SK-N-SH (cell line): ENCODE results near the gene TMEM26. TPM values are rescaled to one million over a fixed set of nuclear protein-coding genes. Genes with fewer than 3 reads are reported as not detected.

Source experiments
- CTCF ChIA-PET: fragments of 300-600, 350-600 bp; formaldehyde crosslinking; extraction: SDS; loops from one replicate; lab custom pipeline; 2021; lab: Yijun Ruan, JAX
- POLR2A ChIA-PET: fragments of 350-600 bp; sonication (Branson Sonifier 250); formaldehyde crosslinking; extraction: SDS; loops from one replicate; lab custom pipeline; 2020; ENCODE audit warnings: antibody characterized with exemption, inconsistent platforms; lab: Yijun Ruan, JAX
- DNase-seq: peaks from one replicate; pipeline ENCODE4 v3.0.0; 2012
- H2AFZ ChIP-seq: fragments of 200-600 bp; sonication (generic); 2 replicates; pipeline ENCODE4 v1.8.1; 2016; ENCODE audit warnings: antibody characterized with exemption, mild to moderate bottlenecking, low read depth
- H3F3A ChIP-seq: fragments of 200-600 bp; sonication (generic); replicated peaks from 2 replicates; pipeline ENCODE3; 2016; ENCODE audit warnings: antibody characterized with exemption, mild to moderate bottlenecking; ENCODE audit not compliant: insufficient read depth
- H3K27ac ChIP-seq, 2 experiments: fragments of 200-500 bp in 1 of 2; fragments of 200-600 bp in 1 of 2; sonication (Bioruptor generic) in 1 of 2; sonication (generic), shearing (Covaris generic) in 1 of 2; 2 replicates each; pipeline versions ENCODE4 v1.5.1 to v1.6.1; 2014 to 2016; ENCODE audit warnings: low read depth in 2 of 2, inconsistent platforms in 1 of 2, low read length in 1 of 2, mild to moderate bottlenecking in 1 of 2, mixed read lengths in 1 of 2
- H3K27me3 ChIP-seq: fragments of 200-600 bp; sonication (generic), shearing (Covaris generic); 2 replicates; pipeline ENCODE4 v1.6.1; 2016; ENCODE audit warnings: mixed run types; ENCODE audit not compliant: insufficient read depth
- H3K36me3 ChIP-seq, 2 experiments: fragments of 200-500 bp in 1 of 2; fragments of 200-600 bp in 1 of 2; sonication (Bioruptor generic) in 1 of 2; sonication (generic) in 1 of 2; replicated peaks in 1 of 2; 2 replicates each; pipeline versions ENCODE3 to v1.5.1; 2014 to 2016; ENCODE audit warnings: low read length in 1 of 2, mild to moderate bottlenecking in 1 of 2; ENCODE audit not compliant: insufficient read depth in 2 of 2, control insufficient read depth in 1 of 2
- H3K4me1 ChIP-seq, 2 experiments: fragments of 200-500 bp in 1 of 2; fragments of 200-600 bp in 1 of 2; sonication (Bioruptor generic) in 1 of 2; sonication (generic), shearing (Covaris generic) in 1 of 2; 2 replicates each; pipeline versions ENCODE4 v1.5.1 to v1.6.1; 2014 to 2016; ENCODE audit warnings: low read depth in 1 of 2, low read length in 1 of 2, mixed run types in 1 of 2; ENCODE audit not compliant: insufficient read depth in 2 of 2, control insufficient read depth in 1 of 2
- H3K4me2 ChIP-seq: fragments of 200-600 bp; sonication (generic), shearing (Covaris generic); 2 replicates; pipeline ENCODE4 v1.6.1; 2017; ENCODE audit warnings: mixed run types
- H3K4me3 ChIP-seq, 2 experiments: fragments of 200-500 bp in 1 of 2; fragments of 200-600 bp in 1 of 2; sonication (Bioruptor generic) in 1 of 2; sonication (generic), shearing (Covaris generic) in 1 of 2; 2 replicates each; pipeline versions ENCODE4 v1.5.1 to v1.8.1; 2014 to 2016; ENCODE audit warnings: low read depth in 2 of 2, inconsistent platforms in 1 of 2, low read length in 1 of 2, mild to moderate bottlenecking in 1 of 2, mixed read lengths in 1 of 2, moderate library complexity in 1 of 2
- H3K79me2 ChIP-seq: fragments of 200-600 bp; sonication (generic); 2 replicates; pipeline ENCODE4 v1.8.1; 2017; ENCODE audit warnings: mild to moderate bottlenecking; ENCODE audit not compliant: insufficient read depth
- H3K9ac ChIP-seq: fragments of 200-600 bp; sonication (generic); 2 replicates; pipeline ENCODE4 v1.6.1; 2017; ENCODE audit warnings: mixed run types
- H3K9me2 ChIP-seq: fragments of 200-600 bp; sonication (generic); 2 replicates; pipeline ENCODE4 v1.6.1; 2017; ENCODE audit warnings: mixed run types
- H3K9me3 ChIP-seq: fragments of 200-600 bp; sonication (generic); 2 replicates; pipeline ENCODE4 v1.6.1; 2017; ENCODE audit warnings: mixed run types, mild to moderate bottlenecking, moderate library complexity
- H4K20me1 ChIP-seq: fragments of 200-600 bp; sonication (generic); 2 replicates; pipeline ENCODE4 v1.6.1; 2017; ENCODE audit warnings: mild to moderate bottlenecking, mixed run types; ENCODE audit not compliant: insufficient read depth
- CHD2 ChIP-seq: fragments of 150-350 bp; IDR thresholded peaks from 2 replicates; pipeline ENCODE4 v1.6.1; 2018; ENCODE audit warnings: low read length; ENCODE audit not compliant: partially characterized antibody
- CTCF ChIP-seq: fragments of 200-600 bp; sonication (generic); IDR thresholded peaks from 2 replicates; pipeline ENCODE4 v1.6.1; 2017; ENCODE audit warnings: antibody characterized with exemption, mild to moderate bottlenecking, moderate library complexity
- ELF1 ChIP-seq: IDR thresholded peaks from 2 replicates; pipeline ENCODE4 v1.4.0; 2012
- EP300 ChIP-seq, 2 experiments: IDR thresholded peaks; 2 replicates each; pipeline versions ENCODE4 v1.4.0 to v1.6.1; 2012; ENCODE audit warnings: borderline replicate concordance in 1 of 2, low read depth in 1 of 2, low read length in 1 of 2
- FOSL2 ChIP-seq: IDR thresholded peaks from 2 replicates; pipeline ENCODE4 v1.4.0; 2012; ENCODE audit warnings: low read depth, mild to moderate bottlenecking, moderate library complexity, borderline replicate concordance
- GABPA ChIP-seq: IDR thresholded peaks from 2 replicates; pipeline ENCODE4 v1.4.0; 2012; ENCODE audit warnings: low read depth, mild to moderate bottlenecking
- JUND ChIP-seq: IDR thresholded peaks from 2 replicates; pipeline ENCODE4 v1.4.0; 2012
- MEF2A ChIP-seq: IDR thresholded peaks from 2 replicates; pipeline ENCODE4 v1.4.0; 2012; ENCODE audit warnings: low read depth, borderline replicate concordance
- NRF1 ChIP-seq: IDR thresholded peaks from 2 replicates; pipeline ENCODE4 v1.6.1; 2012; ENCODE audit warnings: low read depth, mild to moderate bottlenecking, low read length
- PBX3 ChIP-seq: IDR thresholded peaks from 2 replicates; pipeline ENCODE4; 2012
- POLR2AphosphoS5 ChIP-seq: IDR thresholded peaks from 2 replicates; pipeline ENCODE4 v1.6.1; 2012; ENCODE audit warnings: low read depth, low read length
- RAD21 ChIP-seq: IDR thresholded peaks from 2 replicates; pipeline ENCODE4 v1.6.1; 2012; ENCODE audit warnings: mild to moderate bottlenecking, low read length
- RFX5 ChIP-seq: IDR thresholded peaks from 2 replicates; pipeline ENCODE4 v1.6.1; 2012; ENCODE audit warnings: mild to moderate bottlenecking, improper control_type of control experiment, low read length
- RXRA ChIP-seq: IDR thresholded peaks from 2 replicates; pipeline ENCODE4 v1.4.0; 2012; ENCODE audit warnings: low read depth, mild to moderate bottlenecking, borderline replicate concordance
- SMC3 ChIP-seq: IDR thresholded peaks from 2 replicates; pipeline ENCODE4 v1.6.1; 2012; ENCODE audit warnings: low read depth, low read length, improper control_type of control experiment
- TCF12 ChIP-seq: IDR thresholded peaks from 2 replicates; pipeline ENCODE4 v1.4.0; 2012
- USF1 ChIP-seq: IDR thresholded peaks from 2 replicates; pipeline ENCODE4 v1.4.0; 2012; ENCODE audit warnings: low read depth, borderline replicate concordance
- USF2 ChIP-seq: fragments of 150-350 bp; IDR thresholded peaks from 2 replicates; pipeline ENCODE4 v1.6.1; 2017; ENCODE audit warnings: antibody characterized with exemption, low read length, low read depth, borderline replicate concordance
- YY1 ChIP-seq: IDR thresholded peaks from 2 replicates; pipeline ENCODE4 v1.4.0; 2012; ENCODE audit warnings: low read depth, mild to moderate bottlenecking
- ZBTB33 ChIP-seq: IDR thresholded peaks from 2 replicates; pipeline ENCODE4 v1.4.0; 2012; ENCODE audit warnings: low read depth, borderline replicate concordance
- WGBS: methylation state at CpG from one replicate; pipeline ENCODE4 v1.1.6; 2017; ENCODE audit warnings: low lambda C conversion rate; 5-methylcytosine and 5-hydroxymethylcytosine counted together
- polyA plus RNA-seq, 3 experiments: library from polyadenylated mRNA; depleted of rRNA; stranded (reverse); fragments of >200 nt; gene quantifications; 2 replicates each; pipeline ENCODE4 v1.2.3, GENCODE V29; 2012

The TMEM26 gene
- polyA plus RNA-seq, 1 of the 3 experiments (the other 2 are of a cell fraction): 0.05 TPM

GRCh38 chr10:61408105-61408504 is 45.1 kb downstream of the TMEM26 start:
- Histone ChIP-seq H3K27me3 (no peaks in the 10 kb centered on the region), H4K20me1 (no peaks in the 10 kb centered on the region), H3K9me3 (no peaks in the 10 kb centered on the region), H3K27ac (no peak overlapping the region), H3K9ac (no peak overlapping the region), H3K4me1 (peaks cover 6 to 9% of the 10 kb centered on the region in 2 experiments; a peak in 2 of 4 replicates), H3K9me2 (no peaks in the 10 kb centered on the region), H3F3A (no peaks in the 10 kb centered on the region), H3K4me2 (no peak overlapping the region), H3K36me3 (no peaks in the 10 kb centered on the region), H3K4me3 (no peak overlapping the region), H2AFZ (no peak overlapping the region), H3K79me2 (no peaks in the 10 kb centered on the region)
- CTCF ChIA-PET: no interaction called here
- DNase-seq: no peak
- WGBS: 73% methylated on average over 4 of the region's 4 CpGs
- TF ChIP-seq CHD2 (no peak), MEF2A (no peak), PBX3 (no peak), CTCF (no peak), FOSL2 (no peak), USF2 (no peak), SMC3 (no peak), GABPA (no peak), JUND (no peak), RXRA (no peak), NRF1 (no peak)
- POLR2A ChIA-PET: no interaction called here

- Histone ChIP-seq H3K4me2 (no peak overlapping the region), H3K27ac (no peak overlapping the region; a peak in 1 of 4 replicates), H3K9me2 (no peaks in the 10 kb centered on the region), H3F3A (no peaks in the 10 kb centered on the region), H2AFZ (no peak overlapping the region), H4K20me1 (no peaks in the 10 kb centered on the region), H3K9ac (no peak overlapping the region), H3K4me1 (peaks cover 6 to 9% of the 10 kb centered on the region in 2 experiments; a peak in 2 of 4 replicates), H3K4me3 (no peak overlapping the region), H3K79me2 (no peaks in the 10 kb centered on the region), H3K36me3 (no peaks in the 10 kb centered on the region), H3K27me3 (no peaks in the 10 kb centered on the region), H3K9me3 (no peaks in the 10 kb centered on the region)
- DNase-seq: no peak
- WGBS: 91% methylated on average over 3 of the region's 3 CpGs
- ChIA-PET CTCF (no interaction called here), POLR2A (no interaction called here)
- TF ChIP-seq RAD21 (no peak), ELF1 (no peak), ZBTB33 (no peak), YY1 (no peak), SMC3 (no peak), JUND (no peak), TCF12 (no peak), POLR2AphosphoS5 (no peak), PBX3 (no peak), RFX5 (no peak), CHD2 (no peak), USF1 (no peak), EP300 (IDR thresholded peaks at IDR 0.05; ENCODE audit: borderline replicate concordance in 1 of 2, low read depth in 1 of 2, low read length in 1 of 2) (no peak)
Observed at GRCh38 chr10:61406736-61407135, 46.4 kb downstream of the TMEM26 start.
